Testis (tissue), 3 donors: ENCODE measurements around the gene LYRM4. TPM values are rescaled to one million over a fixed set of nuclear protein-coding genes. Genes with fewer than 3 reads are reported as not detected.

Source experiments
- DNase-seq: peaks from one replicate; pipeline ENCODE4 v3.0.0-alpha.2; 2019
- H3K27ac ChIP-seq, 2 donors: fragments of 200-600 bp; sonication (generic); one replicate each; pipeline ENCODE4 v1.5.1; 2019
- H3K27me3 ChIP-seq: fragments of 200-600 bp; sonication (generic); one replicate; pipeline ENCODE4 v1.5.1; 2019
- H3K36me3 ChIP-seq: fragments of 200-600 bp; sonication (generic); one replicate; pipeline ENCODE4 v1.5.1; 2017; ENCODE audit warnings: low read depth; ENCODE audit errors: missing control alignments
- H3K4me1 ChIP-seq: fragments of 200-600 bp; sonication (generic); one replicate; pipeline ENCODE4 v1.5.1; 2019
- H3K4me3 ChIP-seq, 2 donors: fragments of 200-600 bp; sonication (generic); one replicate each; pipeline ENCODE4 v1.5.1; 2017 to 2019
- H3K9me3 ChIP-seq: fragments of 200-600 bp; sonication (generic); one replicate; pipeline ENCODE4 v1.5.1; 2017
- CTCF ChIP-seq, 3 experiments: fragments of 450-650 bp in 2 of 3; fragments of 200-600 bp in 1 of 3; sonication (generic) in 1 of 3; IDR thresholded peaks; one replicate each; pipeline ENCODE4 v1.5.1; 2016 to 2019; ENCODE audit warnings: antibody characterized with exemption in 3 of 3, mild to moderate bottlenecking in 2 of 3, moderate library complexity in 1 of 3
- POLR2A ChIP-seq: fragments of 450-650 bp; IDR thresholded peaks from one replicate; pipeline ENCODE4 v1.6.1; 2017; ENCODE audit warnings: antibody characterized with exemption, mild to moderate bottlenecking, moderate library complexity
- WGBS, 2 donors: methylation state at CpG; one replicate each; pipeline ENCODE4 v1.1.5; 2018; 5-methylcytosine and 5-hydroxymethylcytosine counted together
- intact Hi-C: fragments of 100-400 bp; cut with DNase I; formaldehyde crosslinking; loops from one replicate; pipeline ENCODE4 v1.15.1; 2023; ENCODE audit warnings: low total_unique reads
- polyA plus RNA-seq: library from polyadenylated mRNA; stranded (reverse); fragments of 350-450 nt; fragmentation: Illumina TruSeq; extraction: RNeasy Lipid Tissue Mini Kit (QIAGEN cat#74804); gene quantifications from one replicate; pipeline ENCODE4 v1.2.3, GENCODE V29; 2014; ENCODE audit warnings: low read depth, low replicate concordance; ENCODE audit not compliant: insufficient read depth
- total RNA-seq, 2 donors: library from RNA; depleted of rRNA; stranded (reverse); fragments of >200 nt; gene quantifications; one replicate each; pipeline ENCODE4 v1.2.3, GENCODE V29; 2016

Gene LYRM4
- total and polyA plus RNA-seq, 3 donors from 2014 or later: 18.5 to 41.8 (median 23.0) TPM

GRCh38 chr6:5104667-5105066 is 156.1 kb downstream of the LYRM4 start:
- intact Hi-C loops: no loop called here
- WGBS, 2 donors: 94 to 95% methylated on average over 6 of the region's 6 CpGs
- H3K4me1 ChIP-seq: no peaks in the 10 kb centered on the region
- no peaks in the 10 kb centered on the region for H3K36me3 ChIP-seq
- H3K27ac ChIP-seq: no peak overlapping the region
- DNase-seq: no peak
- no peak overlapping the region for H3K4me3 ChIP-seq
- TF ChIP-seq CTCF (IDR thresholded peaks at IDR 0.05): no peak
- no peaks in the 10 kb centered on the region for H3K9me3 ChIP-seq
- H3K27me3 ChIP-seq: no peaks in the 10 kb centered on the region

- Histone ChIP-seq H3K4me1 (no peaks in the 10 kb centered on the region), H3K36me3 (no peaks in the 10 kb centered on the region), H3K9me3 (no peaks in the 10 kb centered on the region), H3K27ac (no peak overlapping the region), H3K4me3 (no peak overlapping the region), H3K27me3 (no peaks in the 10 kb centered on the region)
- WGBS, 2 donors: 84% methylated on average over 8 of the region's 8 CpGs
- no peak for TF ChIP-seq CTCF (IDR thresholded peaks at IDR 0.05)
- TF ChIP-seq POLR2A: no peak
- intact Hi-C loops: no loop called here
- no peak for DNase-seq
These were observed 157.5 kb downstream of the LYRM4 start for GRCh38 chr6:5103250-5103649.

GRCh38 chr6:5102267-5102970 is 158.3 kb downstream of the LYRM4 start:
- H3K36me3 ChIP-seq: no peaks in the 10 kb centered on the region
- no peaks in the 10 kb centered on the region for H3K9me3 ChIP-seq
- no peaks in the 10 kb centered on the region for H3K4me1 ChIP-seq
- 82 to 90% methylated on average over 8 of the region's 8 CpGs for WGBS, 2 donors
- no peaks in the 10 kb centered on the region for H3K27me3 ChIP-seq
- H3K27ac ChIP-seq: no peak overlapping the region
- H3K4me3 ChIP-seq: no peak overlapping the region
- intact Hi-C loops: no loop called here
- no peak for DNase-seq
- TF ChIP-seq POLR2A: no peak
- no peak for TF ChIP-seq CTCF (IDR thresholded peaks at IDR 0.05)

GRCh38 chr6:5100806-5101205 is 159.9 kb downstream of the LYRM4 start:
- intact Hi-C loops: no loop called here
- Histone ChIP-seq H3K36me3 (no peaks in the 10 kb centered on the region), H3K9me3 (no peaks in the 10 kb centered on the region), H3K4me1 (no peaks in the 10 kb centered on the region), H3K4me3 (no peak overlapping the region), H3K27ac (no peak overlapping the region), H3K27me3 (no peaks in the 10 kb centered on the region)
- WGBS, 2 donors: 87 to 94% methylated on average over 7 of the region's 7 CpGs
- no peak for DNase-seq
- TF ChIP-seq CTCF (IDR thresholded peaks at IDR 0.05) (no peak), POLR2A (no peak)

- no peaks in the 10 kb centered on the region for H3K9me3 ChIP-seq
- TF ChIP-seq POLR2A: no peak
- no peak for TF ChIP-seq CTCF (IDR thresholded peaks at IDR 0.05)
- intact Hi-C loops: no loop called here
These were observed 161.2 kb downstream of the LYRM4 start for GRCh38 chr6:5099537-5099936.

More at GRCh38 chr6:5099537-5099936, 161.2 kb downstream of the LYRM4 start:
- H3K4me1 ChIP-seq: no peaks in the 10 kb centered on the region
- no peak overlapping the region for H3K4me3 ChIP-seq
- no peak for DNase-seq
- H3K36me3 ChIP-seq: no peaks in the 10 kb centered on the region
- H3K27ac ChIP-seq: no peak overlapping the region
- 92 to 98% methylated on average over 3 of the region's 3 CpGs for WGBS, 2 donors
- H3K27me3 ChIP-seq: no peaks in the 10 kb centered on the region
